ENCODE results near the gene OTOP2. TPM values are rescaled to one million over a fixed set of nuclear protein-coding genes. Genes with fewer than 3 reads are reported as not detected.
A peak's percentile ranks its signal among the peaks of the same experiment; 100 is the strongest.

Gene OTOP2
- total RNA-seq, 2 donors from 2014 or later: not detected

DNA sequence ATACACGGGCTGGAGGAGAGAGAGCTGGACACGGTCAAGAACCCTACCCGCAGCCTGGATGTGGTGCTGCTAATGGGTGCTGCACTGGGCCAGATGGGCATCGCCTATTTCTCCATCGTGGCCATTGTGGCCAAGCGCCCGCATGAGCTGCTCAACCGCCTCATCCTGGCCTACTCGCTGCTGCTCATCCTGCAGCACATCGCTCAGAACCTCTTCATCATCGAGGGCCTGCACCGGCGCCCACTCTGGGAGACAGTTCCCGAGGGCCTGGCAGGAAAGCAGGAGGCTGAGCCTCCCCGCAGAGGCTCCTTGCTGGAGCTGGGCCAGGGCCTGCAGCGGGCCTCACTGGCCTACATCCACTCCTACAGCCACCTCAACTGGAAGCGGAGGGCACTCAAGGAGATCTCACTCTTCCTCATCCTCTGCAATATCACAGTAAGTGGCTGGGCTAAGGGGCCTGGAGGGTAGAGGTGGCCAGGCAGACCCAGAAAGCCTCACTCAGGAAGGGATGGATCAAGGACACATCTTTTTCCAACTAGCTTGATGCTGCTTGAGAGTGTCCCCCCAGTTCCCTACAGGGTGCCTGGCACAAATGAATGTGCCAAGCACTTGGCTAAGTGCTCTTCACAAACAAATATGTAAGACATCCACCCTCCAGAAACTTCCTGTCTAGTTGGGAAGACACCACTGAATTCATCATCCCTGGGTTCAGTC, 23.1 kb downstream of the OTOP2 start:
- no peak for DNase-seq (ENCODE audit: low spot score)
- intact Hi-C loops (cut with DNase I): no loop called here

DNA sequence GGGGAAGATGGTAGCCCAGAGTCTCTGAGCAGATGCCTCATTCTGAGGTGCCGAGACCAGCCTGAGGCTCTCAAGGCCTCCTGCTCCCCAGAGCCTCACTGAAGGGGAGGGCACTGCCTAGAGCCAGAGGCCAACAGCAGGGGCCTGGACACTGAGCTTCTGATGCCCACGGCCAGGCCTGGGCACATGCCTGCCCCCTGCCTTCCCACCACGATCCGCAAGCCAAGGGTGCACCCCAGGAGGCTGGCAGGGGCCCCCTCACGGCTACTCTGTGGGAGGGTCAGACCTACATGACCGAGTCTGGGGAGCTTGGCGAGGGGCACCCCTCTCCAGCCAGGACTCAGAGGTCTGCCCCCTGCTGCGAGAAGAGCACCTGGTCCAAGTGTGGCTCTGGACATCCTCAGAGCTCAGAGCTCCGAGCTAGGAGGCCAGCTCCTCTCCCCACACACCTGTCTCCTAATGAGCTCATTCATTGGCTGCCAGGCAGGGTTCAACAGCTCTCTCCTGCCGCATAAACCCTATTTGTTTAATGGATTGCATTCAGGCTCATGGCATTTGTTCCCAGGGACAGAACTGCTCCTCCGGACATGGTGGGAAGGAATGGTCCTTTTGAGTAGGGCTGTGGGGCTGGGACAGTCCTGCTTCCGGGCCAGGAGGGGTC, 25.5 kb downstream of the OTOP2 start:
- intact Hi-C loops (cut with DNase I): no loop called here
- no peak for DNase-seq (ENCODE audit: low spot score)

DNA sequence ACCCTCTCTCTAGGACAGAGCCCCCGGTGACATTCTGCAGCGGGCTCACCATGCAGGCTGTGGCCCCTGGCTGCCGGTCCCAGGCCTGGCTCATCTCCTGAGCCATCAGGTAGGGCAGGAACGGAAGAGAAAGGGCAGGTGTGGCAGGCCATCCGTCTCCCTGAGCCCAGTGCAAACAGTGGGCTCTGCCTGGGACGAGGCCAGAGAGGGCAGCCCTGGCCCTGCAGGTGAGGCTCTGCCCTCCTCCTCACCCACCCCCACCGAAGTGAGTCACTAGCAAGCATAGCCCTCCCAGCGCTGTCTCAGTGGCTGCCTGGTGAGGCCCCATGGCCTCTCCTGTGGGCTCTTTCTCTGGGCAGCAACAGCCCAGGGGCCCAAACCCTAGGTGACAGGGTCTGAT, 26.1 kb downstream of the OTOP2 start:
- intact Hi-C loops (cut with DNase I): no loop called here

DNA sequence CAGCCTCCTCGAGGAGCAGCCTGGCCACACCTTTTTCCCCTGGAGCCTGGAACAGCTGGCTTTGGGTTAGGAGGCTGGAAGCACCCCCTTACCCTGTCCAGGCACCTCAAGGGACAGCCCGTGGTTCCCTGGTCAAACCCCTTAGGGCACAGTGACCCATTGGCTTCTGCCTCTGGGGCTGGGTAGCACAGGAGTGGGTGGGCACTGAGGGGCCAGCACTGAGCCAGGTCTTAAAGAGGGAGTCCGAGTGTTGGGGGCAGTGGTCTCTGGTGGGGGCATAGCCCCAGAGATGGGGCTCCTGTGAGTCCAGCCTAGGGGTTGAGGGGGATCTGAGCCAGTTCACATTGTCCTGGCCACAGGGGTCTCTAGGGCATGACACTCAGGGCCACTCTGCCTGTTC, 27.0 kb downstream of the OTOP2 start:
- intact Hi-C loops (cut with DNase I): no loop called here
- DNase-seq (ENCODE audit: low spot score): no peak

More for the DNA sequence above, 26.1 kb downstream of the OTOP2 start:
- DNase-seq (ENCODE audit: low spot score): no peak

DNA sequence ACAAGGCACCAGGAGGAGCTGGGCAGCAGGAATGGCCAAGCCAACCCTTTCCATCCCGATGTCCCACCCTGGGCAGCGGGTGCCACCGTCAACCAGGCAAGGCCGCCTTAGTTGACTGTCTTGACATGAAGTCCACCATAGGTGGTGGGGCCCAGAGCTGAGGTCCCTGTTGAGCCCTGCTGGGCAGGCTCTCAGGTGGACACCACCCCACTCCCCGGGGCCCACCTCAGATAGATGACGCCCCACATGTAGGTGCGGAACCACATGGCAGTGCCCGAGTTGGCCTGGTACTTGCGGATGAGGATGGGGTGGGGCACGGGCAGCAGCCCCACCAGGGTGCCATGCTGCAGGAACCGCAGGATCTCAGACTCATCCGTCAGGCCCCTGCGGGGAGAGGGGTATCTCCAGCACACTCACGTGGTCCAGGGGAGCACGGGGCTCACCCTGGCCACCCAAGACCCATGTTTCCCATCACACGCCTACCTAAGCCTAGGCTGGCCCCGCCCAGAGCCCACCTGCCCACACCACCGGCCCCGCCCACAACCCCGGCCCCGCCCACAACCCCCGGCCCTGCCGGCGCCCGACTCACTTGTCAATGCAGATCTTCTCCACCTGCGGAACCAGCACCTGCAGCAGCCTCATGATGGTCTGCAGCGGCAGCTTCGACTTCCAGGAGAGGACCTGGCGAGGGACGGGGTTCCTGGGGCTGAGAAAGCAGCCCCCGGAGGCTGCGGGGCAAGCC, 27.8 kb downstream of the OTOP2 start:
- intact Hi-C loops (cut with DNase I): no loop called here
- DNase-seq (ENCODE audit: low spot score): no peak

DNA sequence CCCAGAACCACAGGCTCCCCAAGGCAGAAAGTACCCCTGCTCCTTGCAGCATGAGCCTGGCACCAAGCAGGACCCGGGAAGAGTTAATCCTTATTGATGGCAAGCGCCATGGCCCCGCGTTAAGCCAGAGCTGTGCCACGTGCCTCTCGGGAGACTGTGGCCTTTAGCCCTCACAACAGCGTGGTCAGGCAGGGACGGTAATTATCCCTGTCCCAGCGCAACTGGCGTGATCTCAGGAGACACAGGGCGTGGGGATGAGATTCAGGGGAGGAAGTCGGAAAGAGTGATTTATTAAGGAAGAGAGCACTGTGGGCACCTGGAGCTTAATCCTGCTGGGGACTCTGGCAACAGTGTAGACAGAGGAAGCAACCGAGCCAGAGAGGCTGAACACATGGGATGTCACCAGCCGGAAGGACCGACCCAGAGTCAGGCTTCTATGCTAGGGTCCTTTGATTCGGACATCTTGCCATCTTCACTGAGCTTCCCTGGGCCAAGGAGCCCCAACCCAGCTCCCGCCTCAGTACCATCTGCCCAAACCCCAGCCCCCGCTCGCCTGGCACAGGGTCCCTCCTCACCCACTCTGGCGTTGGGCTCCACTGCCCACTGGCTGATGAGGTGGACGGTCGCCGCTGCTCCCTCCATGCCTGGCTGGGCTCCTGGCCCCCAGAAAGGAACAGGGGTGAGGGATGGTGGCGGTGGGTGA, 28.5 kb downstream of the OTOP2 start:
- no peak for DNase-seq (ENCODE audit: low spot score)
- intact Hi-C loops (cut with DNase I): no loop called here

DNA sequence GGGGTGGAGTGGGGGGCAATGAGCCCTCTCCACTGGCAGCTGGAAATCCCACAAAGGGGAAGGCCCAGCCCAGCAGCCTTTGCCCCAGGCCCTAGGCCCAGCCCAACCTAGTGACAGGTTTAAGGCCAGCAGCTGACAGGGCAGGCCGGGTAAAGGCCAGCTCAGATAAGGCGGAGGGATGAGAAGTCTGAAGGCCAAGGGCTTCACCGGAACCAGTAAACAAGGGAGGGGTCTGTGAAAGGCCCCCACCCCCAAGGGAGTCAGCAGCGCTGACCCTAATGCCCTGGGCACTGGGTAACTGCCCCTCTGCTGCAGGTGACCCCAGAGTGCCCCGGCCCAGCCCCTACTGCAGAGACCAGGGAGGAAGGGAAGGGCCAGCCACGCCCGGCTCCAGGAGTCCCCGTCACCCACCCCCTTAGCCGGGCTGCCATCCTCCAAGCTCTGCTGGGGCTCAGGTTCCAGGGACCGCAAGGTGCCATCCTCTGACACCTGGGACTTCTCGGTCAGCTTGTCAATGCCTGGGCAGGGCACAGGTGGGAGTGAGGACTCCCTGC, 29.1 kb downstream of the OTOP2 start:
- intact Hi-C loops (cut with DNase I): no loop called here

DNA sequence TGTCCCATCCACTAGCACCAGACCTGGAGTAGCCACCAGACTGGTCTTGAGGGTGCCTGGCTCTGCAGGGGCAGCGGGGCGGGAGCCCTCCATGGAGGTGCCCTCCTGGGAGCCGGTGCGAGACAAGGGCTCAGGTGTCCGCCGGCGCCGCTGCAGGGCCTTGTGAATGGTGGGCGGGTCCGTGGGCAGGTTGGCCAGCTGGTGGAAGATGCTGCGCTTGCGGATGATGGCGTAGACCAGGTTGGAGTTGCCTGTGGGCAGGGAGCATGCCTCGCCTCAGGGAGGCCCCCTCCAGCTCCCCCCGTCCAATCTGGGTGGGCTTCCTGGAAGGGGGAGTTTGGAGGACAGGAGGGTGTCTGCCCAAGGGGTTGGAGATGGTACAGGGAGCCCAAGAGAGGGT, 30.0 kb downstream of the OTOP2 start:
- DNase-seq (ENCODE audit: low spot score): no peak

More for the DNA sequence above, 29.1 kb downstream of the OTOP2 start:
- DNase-seq (ENCODE audit: low spot score): no peak

DNA sequence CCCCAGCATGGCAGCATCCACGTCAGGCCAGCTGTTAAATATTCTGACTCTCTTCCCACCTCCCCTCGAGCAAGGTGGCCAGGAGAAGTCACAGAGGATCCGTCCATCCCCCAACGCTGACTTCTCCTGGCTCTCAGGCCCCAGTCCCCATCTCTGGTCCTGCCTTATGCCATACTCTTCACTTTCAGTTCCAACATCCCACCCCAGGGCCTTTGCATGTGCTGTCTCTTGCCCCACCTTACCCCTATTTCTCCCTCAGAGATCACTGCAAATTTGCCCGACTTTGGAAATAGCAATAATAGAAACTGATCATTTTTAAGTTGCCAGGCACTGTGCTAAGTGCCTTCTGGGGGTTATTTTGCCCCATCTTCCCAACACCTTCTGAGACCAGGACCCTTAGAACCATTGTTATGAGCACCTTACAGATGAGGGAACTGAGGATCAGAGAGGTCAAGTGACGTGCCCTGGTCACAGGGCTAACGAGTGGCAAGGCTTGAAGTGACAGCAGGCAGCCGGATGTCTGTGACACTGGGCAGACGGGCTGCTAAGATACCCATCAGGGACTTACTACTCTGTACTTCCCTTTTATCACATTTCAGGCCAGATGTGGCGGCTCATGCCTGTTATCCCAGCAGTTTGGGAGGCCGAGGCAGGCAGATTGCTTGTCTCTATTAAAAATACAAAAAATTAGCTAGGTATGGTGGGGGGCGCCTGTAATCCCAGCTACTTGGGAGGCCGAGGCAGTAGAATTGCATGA, 30.8 kb downstream of the OTOP2 start:
- DNase-seq (ENCODE audit: low spot score): no peak
- intact Hi-C loops (cut with DNase I): no loop called here

More for the DNA sequence above, 30.0 kb downstream of the OTOP2 start:
- intact Hi-C loops (cut with DNase I): no loop called here

DNA sequence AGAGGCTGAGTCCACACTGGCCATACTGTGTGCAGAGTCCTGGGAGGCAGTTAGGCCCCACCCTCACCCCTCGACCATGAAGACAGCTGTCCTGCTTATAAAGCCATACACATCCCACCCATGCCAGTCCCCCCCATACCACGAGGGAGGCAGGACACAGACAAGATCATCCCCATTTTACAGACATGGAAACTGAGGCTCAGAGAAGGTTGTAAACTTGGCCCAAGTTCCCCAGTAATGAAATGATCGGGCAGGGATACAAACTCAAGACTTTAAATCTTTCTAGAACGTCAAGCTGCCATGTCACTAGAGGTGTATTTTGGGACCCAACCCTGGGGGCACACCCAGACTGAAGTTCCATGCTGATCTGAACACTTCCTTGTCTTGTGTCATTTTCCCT, 32.0 kb downstream of the OTOP2 start:
- intact Hi-C loops (cut with DNase I): no loop called here
- no peak for DNase-seq (ENCODE audit: low spot score)

DNA sequence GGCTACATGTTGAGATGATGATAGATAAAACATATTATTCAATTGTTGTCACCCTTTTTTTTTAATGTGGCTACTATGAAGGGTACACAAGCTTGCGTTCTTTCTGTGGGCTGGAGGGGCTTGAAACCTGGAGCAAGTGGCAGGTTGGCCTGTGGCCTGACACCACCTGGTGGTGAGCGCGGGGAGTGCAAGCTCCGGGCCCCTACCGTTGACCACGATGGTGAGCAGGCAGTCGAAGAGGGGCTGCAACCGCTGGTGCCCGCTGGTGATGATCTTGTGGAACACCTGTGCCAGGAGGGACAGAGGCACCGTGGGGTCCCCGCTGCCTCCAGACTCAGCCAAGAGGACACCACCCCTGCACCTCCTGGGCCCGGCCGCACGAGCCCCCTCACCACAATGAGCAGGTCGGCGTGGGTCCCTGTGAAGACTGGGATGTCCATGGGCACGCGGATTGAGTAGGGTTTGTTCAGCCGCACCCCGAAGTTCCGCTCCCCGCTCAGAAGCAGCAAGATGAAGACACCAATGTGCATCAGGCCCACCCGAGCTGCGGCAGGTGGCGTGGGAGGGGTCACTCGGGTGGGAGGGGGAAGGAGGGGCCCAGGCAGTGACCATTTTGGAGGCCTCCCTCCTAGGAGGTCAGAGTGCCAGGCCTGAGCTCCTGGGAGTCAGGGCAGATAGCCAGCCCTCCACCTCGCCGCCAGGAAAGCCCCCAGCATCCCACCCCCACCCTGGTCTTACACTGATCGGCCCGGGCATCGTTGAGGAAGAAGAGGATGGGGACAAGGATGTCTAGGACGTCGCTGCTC, 34.1 kb downstream of the OTOP2 start:
- intact Hi-C loops (cut with DNase I): no loop called here
- peak; percentile 92 for DNase-seq (ENCODE audit: low spot score)

DNA sequence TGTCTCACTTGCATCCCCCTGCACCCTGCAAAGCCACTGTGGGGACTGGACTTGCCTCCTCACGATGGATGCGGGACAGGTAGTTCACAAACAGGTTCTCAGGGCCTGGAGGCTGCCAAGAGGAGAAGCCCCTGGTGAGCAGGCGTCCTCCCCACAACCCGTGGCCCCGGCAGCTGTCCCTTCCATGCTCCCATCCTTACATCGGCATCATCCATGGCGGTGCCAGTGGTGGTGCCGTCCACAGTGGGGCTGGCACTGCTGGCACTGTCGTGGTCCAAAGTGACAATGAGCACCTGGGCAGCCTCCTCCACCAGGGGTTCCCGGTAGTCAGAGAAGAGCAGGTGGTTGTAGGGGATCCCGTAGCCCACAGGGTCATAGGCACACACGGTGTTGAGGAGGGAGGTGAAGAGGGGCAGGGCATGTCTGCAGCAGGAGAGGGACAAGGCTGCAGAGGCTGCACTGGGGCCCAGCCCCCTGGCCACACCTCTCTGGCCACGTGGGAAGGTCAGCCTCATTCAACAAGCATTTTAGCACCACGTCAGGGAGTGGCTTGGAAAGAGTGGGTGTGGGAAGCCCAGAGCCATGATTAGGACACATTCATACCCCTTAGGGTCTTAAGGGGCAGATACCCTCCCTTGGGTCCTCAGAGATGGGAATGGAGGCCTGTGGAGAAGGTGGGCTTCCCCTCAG, 35.9 kb downstream of the OTOP2 start:
- intact Hi-C loops (cut with DNase I): no loop called here
- no peak for DNase-seq (ENCODE audit: low spot score)

DNA sequence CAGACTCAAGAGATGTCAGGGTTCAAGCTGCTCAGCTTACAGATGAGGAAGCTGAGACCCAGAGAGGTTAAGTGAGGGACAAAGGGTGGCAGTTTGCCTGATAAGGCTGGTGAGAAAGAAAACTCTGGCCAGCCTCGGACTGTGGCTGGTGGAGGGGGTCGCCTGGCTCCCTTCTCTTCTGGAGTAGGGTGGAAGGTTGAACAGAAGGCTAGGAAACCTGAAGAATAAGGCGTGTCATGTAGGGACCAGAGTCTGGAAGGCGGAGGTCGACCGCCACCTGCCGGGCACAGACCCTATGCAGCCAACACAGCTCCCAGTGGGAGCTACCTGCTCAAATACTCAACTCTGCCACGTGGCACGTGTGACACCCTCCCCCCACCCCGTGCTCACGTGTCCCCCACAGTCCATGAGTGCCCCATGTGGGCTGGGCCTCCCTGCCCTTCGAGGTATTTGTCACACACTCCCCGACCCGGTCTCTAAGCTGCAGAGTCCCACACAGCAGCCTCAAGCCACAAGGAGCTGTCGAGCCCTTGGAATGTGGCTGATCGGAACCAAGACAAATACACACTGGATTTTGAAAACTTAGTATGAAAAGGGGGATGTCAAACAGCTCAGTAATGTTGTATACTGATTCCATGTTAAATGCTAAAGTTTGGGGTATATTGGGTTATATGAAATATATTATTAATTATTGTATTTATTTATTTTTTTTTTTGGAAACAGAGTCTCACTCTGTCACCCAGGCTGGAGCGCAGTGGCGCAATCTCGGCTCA, 36.7 kb downstream of the OTOP2 start:
- intact Hi-C loops (cut with DNase I): no loop called here
- no peak for DNase-seq (ENCODE audit: low spot score)

DNA sequence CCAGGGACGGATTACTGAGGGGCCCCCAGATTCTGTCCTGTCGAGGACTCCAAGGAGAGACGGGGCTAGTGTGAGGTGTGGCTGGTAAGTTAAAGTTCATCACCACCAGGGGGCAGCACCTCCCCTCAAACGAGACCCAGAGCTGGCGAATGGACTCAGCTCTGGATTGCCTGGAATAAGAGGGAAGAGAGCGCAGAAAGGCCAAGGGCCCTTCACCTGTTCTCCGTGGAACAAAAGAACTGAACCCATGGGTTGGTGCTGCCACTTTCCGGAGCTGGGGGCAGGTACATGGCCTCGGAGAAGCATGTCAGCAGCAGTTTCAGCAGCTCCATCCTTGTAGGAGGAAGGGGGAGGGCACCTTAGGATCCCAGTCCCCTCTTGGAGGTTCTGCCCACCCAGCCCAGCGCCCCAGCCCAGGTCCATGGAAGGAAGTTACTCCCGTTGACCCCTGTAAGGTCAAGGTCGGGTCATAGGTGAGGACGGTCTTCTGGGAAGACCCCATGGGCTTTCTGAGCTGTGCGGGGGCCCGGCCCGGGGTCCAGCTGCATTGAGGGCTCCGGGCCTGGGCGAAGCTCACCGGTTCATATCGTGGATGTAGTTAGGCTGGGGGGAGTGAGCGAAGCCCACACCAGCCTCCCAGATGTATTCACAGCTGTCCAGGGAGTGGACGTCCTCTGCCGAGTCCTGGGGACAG, 37.7 kb downstream of the OTOP2 start:
- peak; percentile 95 for DNase-seq (ENCODE audit: low spot score)
- intact Hi-C loops (cut with DNase I): no loop called here

DNA sequence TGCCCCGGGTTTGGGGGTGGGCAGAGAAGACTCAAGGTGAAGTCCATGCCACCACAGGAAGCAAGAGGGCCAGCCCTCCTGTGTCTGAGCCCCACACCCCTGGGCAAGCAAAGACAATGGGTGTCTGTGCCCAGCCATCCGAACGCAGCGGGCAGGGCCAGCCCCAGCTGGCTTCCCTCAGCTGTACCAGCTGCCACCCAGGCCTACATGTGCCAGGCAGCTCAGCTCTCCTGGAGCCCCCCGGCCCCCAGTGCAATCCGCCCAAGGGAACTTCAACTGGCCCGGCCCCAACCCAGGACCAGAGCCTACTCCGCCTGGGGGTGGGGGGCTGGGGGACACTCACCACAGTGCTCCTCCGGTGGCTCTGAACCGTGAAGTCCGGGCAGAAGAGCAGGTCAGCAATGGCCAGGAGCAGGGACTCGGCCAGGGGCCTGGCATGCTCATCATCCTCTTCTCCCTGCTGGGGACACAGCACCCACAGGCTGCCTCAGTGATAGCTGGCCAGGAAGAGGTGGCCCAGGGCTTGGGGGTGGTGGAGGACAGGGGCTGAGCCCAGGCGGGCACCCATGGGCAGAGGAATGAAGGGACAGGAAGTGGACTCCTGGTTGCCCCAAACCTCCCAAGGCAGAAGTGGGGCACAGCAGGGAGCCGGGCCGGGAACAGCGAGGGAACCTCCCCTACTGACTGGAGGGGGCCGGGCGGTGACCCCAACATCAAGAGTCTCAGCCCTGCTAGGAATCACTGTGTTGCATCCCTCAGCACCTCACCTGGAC, 38.7 kb downstream of the OTOP2 start:
- intact Hi-C loops (cut with DNase I): no loop called here

More for the DNA sequence above, 38.7 kb downstream of the OTOP2 start:
- DNase-seq (ENCODE audit: low spot score): no peak

Data from posterior vena cava (tissue), 2 donors.